ENCODE results near the gene PNMA5.

- no peak for TF ChIP-seq POLR2AphosphoS5 (IDR thresholded peaks at IDR 0.05)
- no peak for TF ChIP-seq CTCF (IDR thresholded peaks at IDR 0.05)
- TF ChIP-seq EP300 (IDR thresholded peaks at IDR 0.05; ENCODE audit: low read depth): no peak
- TF ChIP-seq POLR2A (IDR thresholded peaks at IDR 0.05): no peak
Measured at GRCh38 chrX:152943826-152944225, 50.1 kb downstream of the PNMA5 start.
